HepG2 (cell line): ENCODE data around the gene PANX1. TPM values are rescaled to one million over a fixed set of nuclear protein-coding genes. Genes with fewer than 3 reads are reported as not detected.
A peak's percentile ranks its signal among the peaks of the same experiment; 100 is the strongest.

Source experiments
- AHR ChIP-seq: IDR thresholded peaks from 2 replicates; pipeline ENCODE4 v1.6.1; 2018; ENCODE audit warnings: missing genetic modification reagents, missing compliant biosample characterization
- DNMT1 ChIP-seq: sonication (generic); formaldehyde crosslinking; IDR thresholded peaks from 2 replicates; pipeline ENCODE4 v1.5.1; 2020; ENCODE audit warnings: mild to moderate bottlenecking, missing genetic modification reagents
- FUBP1 ChIP-seq: sonication (generic); formaldehyde crosslinking; IDR thresholded peaks from 2 replicates; pipeline ENCODE4 v1.5.1; 2020; ENCODE audit warnings: missing genetic modification reagents, mild to moderate bottlenecking, borderline replicate concordance
- HDAC2 ChIP-seq: sonication (generic); formaldehyde crosslinking; IDR thresholded peaks from 2 replicates; pipeline ENCODE4 v1.4.0; 2020; ENCODE audit warnings: missing genetic modification reagents
- HDAC6 ChIP-seq: fragments of 200-600 bp; sonication (generic); IDR thresholded peaks from 2 replicates; pipeline ENCODE4 v1.7.0; 2017; ENCODE audit warnings: mild to moderate bottlenecking, antibody characterized with exemption, low read length, low read depth
- KMT2A ChIP-seq: sonication (generic); formaldehyde crosslinking; IDR thresholded peaks from 2 replicates; pipeline ENCODE4 v1.4.0; 2020; ENCODE audit warnings: missing genetic modification reagents
- MYPOP ChIP-seq: sonication (generic); formaldehyde crosslinking; IDR thresholded peaks from 2 replicates; pipeline ENCODE4 v1.8.1; 2023; ENCODE audit warnings: mild to moderate bottlenecking, moderate library complexity, missing genetic modification reagents
- PAWR ChIP-seq: sonication (generic); formaldehyde crosslinking; IDR thresholded peaks from 2 replicates; pipeline ENCODE4 v1.4.0; 2020; ENCODE audit warnings: missing genetic modification reagents, mild to moderate bottlenecking, borderline replicate concordance
- PRDM10 ChIP-seq: sonication (generic); formaldehyde crosslinking; IDR thresholded peaks from 2 replicates; pipeline ENCODE4 v1.4.0; 2020; ENCODE audit warnings: low read depth, missing genetic modification reagents
- PRDM15 ChIP-seq: sonication (generic); formaldehyde crosslinking; IDR thresholded peaks from 2 replicates; pipeline ENCODE4 v1.4.0; 2020; ENCODE audit warnings: missing genetic modification reagents
- RBFOX2 ChIP-seq: fragments of 200-400 bp; formaldehyde crosslinking; IDR thresholded peaks from 2 replicates; pipeline ENCODE4 v1.6.1; 2017; ENCODE audit warnings: low read depth, mild to moderate bottlenecking, low read length
- SOX6 ChIP-seq, 2 experiments: fragments of 450-650 bp in 1 of 2; sonication (generic) in 1 of 2; formaldehyde crosslinking in 1 of 2; IDR thresholded peaks; 2 replicates each; pipeline versions ENCODE4 v1.4.0 to v1.6.1; 2017 to 2020; ENCODE audit warnings: antibody characterized with exemption in 1 of 2, mild to moderate bottlenecking in 1 of 2, missing genetic modification reagents in 1 of 2
- SP140L ChIP-seq: sonication (generic); formaldehyde crosslinking; IDR thresholded peaks from 2 replicates; pipeline ENCODE4 v1.4.0; 2020; ENCODE audit warnings: missing genetic modification reagents, borderline replicate concordance
- ZNF121 ChIP-seq: sonication (generic); formaldehyde crosslinking; IDR thresholded peaks from 2 replicates; pipeline ENCODE4 v1.5.0; 2020; ENCODE audit warnings: mild to moderate bottlenecking, missing genetic modification reagents
- ZNF335 ChIP-seq: sonication (generic); formaldehyde crosslinking; IDR thresholded peaks from 2 replicates; pipeline ENCODE4 v1.4.0; 2020; ENCODE audit warnings: missing genetic modification reagents
- ZNF513 ChIP-seq: sonication (generic); formaldehyde crosslinking; conservative IDR thresholded peaks from 2 replicates; pipeline ENCODE4 v1.5.0; 2020; ENCODE audit warnings: missing genetic modification reagents
- ZNF780A ChIP-seq: sonication (generic); formaldehyde crosslinking; IDR thresholded peaks from 2 replicates; pipeline ENCODE4 v1.8.0; 2022; ENCODE audit warnings: mild to moderate bottlenecking, missing genetic modification reagents, moderate library complexity
- ZSCAN9 ChIP-seq: IDR thresholded peaks from 2 replicates; pipeline ENCODE4 v1.6.1; 2016; ENCODE audit warnings: borderline replicate concordance
- polyA plus RNA-seq, 8 experiments: library from polyadenylated mRNA; depleted of rRNA in 3 of 8; stranded (reverse) in 7 of 8; unstranded in 1 of 8; fragments of >200 nt; fragmentation: Illumina TruSeq in 4 of 8; extraction: Trizol in 4 of 8; gene quantifications; 2 replicates each; pipeline versions ENCODE4 v1.2.1 to v1.2.3, GENCODE V29; 2011 to 2016; ENCODE audit warnings: low read depth in 4 of 8, missing spikeins in 1 of 8, mixed read lengths in 1 of 8; ENCODE audit not compliant: insufficient read depth in 1 of 8
- total RNA-seq, 5 experiments: library from RNA; depleted of rRNA; stranded (reverse); fragments of >200 nt; fragmentation: Illumina TruSeq; extraction: Trizol; gene quantifications; 2 replicates each; pipeline ENCODE4 v1.2.3, GENCODE V29; 2016; ENCODE audit warnings: low read depth in 1 of 5

Gene PANX1
- total and polyA plus RNA-seq, 2 of the 13 experiments (the other 11 are each of a cell fraction or from before 2014, with no cell fraction given): 8.3 to 24.8 TPM

- TF ChIP-seq HDAC2 (CRISPR knock-in tag) (no peak), PRDM15 (CRISPR knock-in tag) (no peak), ZSCAN9 (CRISPR knock-in tag) (no peak), FUBP1 (no peak), ZNF513 (CRISPR knock-in tag) (no peak), AHR (no peak), SP140L (CRISPR knock-in tag) (0 out of 2 replicates have a peak, but pooled peaks have one; percentile 54), KMT2A (CRISPR knock-in tag) (no peak), PAWR (no peak), ZNF121 (CRISPR knock-in tag) (no peak), DNMT1 (no peak), MYPOP (CRISPR knock-in tag) (no peak), HDAC6 (no peak), RBFOX2 (no peak), ZNF335 (CRISPR knock-in tag) (peak; percentile 25; the same call in 1 of the 2 replicates), PRDM10 (CRISPR knock-in tag) (no peak), SOX6 (IDR thresholded peaks at IDR 0.05) (no peak), SOX6 (CRISPR knock-in tag; IDR thresholded peaks at IDR 0.05) (no peak; the same call in 1 of the 2 replicates), ZNF780A (no peak)
Measured at GRCh38 chr11:94128291-94128745, 323 bp upstream of the PANX1 start (continued).
